ENCODE measurements around the gene TARDBP.
A peak's percentile ranks its signal among the peaks of the same experiment; 100 is the strongest.
"Not testable (repeated sequence)": the region's sequence is repeated elsewhere in the genome, so short reads cannot be mapped to it uniquely, and the experiment has no call there.

The TARDBP gene

GRCh38 chr1:11044086-11044848 is 31.8 kb downstream of the TARDBP start:
- no peak for DNase-seq

- DNase-seq: no peak
Observed at GRCh38 chr1:11044849-11045427, 32.5 kb downstream of the TARDBP start.

GRCh38 chr1:11045428-11046269 is 33.2 kb downstream of the TARDBP start:
- DNase-seq: no peak

GRCh38 chr1:11046270-11046566 is 33.8 kb downstream of the TARDBP start:
- no peak for DNase-seq

- DNase-seq: no peak
Observed at GRCh38 chr1:11046625-11047365, 34.3 kb downstream of the TARDBP start, which contains the start of gene MASP2. Gene MASP2 (minus strand): TSS chr1:11047239. CDS start chr1:11047207, 32 bp downstream.

- DNase-seq: not testable (repeated sequence)
Observed at GRCh38 chr1:11051121-11051520, 38.7 kb downstream of the TARDBP start.

GRCh38 chr1:11051781-11052511 is 39.5 kb downstream of the TARDBP start:
- DNase-seq: no peak

GRCh38 chr1:11052839-11053757 is 40.6 kb downstream of the TARDBP start:
- DNase-seq: no peak

GRCh38 chr1:11053758-11054137 is 41.3 kb downstream of the TARDBP start:
- DNase-seq: no peak

GRCh38 chr1:11054181-11054580 is 41.7 kb downstream of the TARDBP start:
- no peak for DNase-seq

GRCh38 chr1:11054666-11055065 is 42.2 kb downstream of the TARDBP start:
- no peak for DNase-seq

- no peak for DNase-seq
Observed at GRCh38 chr1:11055676-11056075, 43.2 kb downstream of the TARDBP start.

GRCh38 chr1:11056504-11056903 is 44.0 kb downstream of the TARDBP start:
- no peak for DNase-seq

GRCh38 chr1:11057477-11057876 is 45.0 kb downstream of the TARDBP start:
- DNase-seq: no peak

- DNase-seq: no peak
Observed at GRCh38 chr1:11058026-11058425, 45.6 kb downstream of the TARDBP start.

- no peak for DNase-seq
Observed at GRCh38 chr1:11058595-11059154, 46.2 kb downstream of the TARDBP start.

- DNase-seq: no peak
Observed at GRCh38 chr1:11059155-11059967, 46.9 kb downstream of the TARDBP start.

- DNase-seq: peak; percentile 94
Observed at GRCh38 chr1:11059968-11060830, 47.7 kb downstream of the TARDBP start, which contains the start of gene SRM. Gene SRM (minus strand): TSS chr1:11060018. CDS start chr1:11059943, 75 bp downstream.

All from activated CD4-positive, alpha-beta T cell treated with anti-CD3 and anti-CD28 coated beads, Interleukin-2, amount 50 U/mL, for 16 hours (primary cell).